Measurements from ENCODE around the gene CDK2.

CDK2 gene

DNA sequence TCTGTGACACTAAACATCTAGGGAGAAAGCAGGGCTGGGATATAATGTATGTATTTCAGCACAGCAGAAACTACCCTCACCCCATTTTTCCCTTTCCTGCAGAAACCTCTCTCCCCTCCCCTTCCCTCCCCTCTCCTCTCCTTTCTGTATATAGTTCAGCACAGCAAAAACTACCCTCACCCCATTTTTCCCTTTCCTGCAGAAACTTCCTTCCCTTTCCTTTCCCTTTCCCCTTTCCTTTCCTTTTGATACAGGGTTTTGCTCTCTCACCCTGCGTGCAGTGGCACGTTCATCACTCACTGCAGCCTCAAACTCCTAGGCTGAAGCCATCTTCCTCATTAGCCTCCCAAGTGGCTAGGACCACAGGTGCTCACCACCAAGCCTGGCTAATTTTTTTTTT is 2.9 kb upstream of the CDK2 start:
- H3K27ac ChIP-seq, result no peak overlapping the region
- TF ChIP-seq, protein P1, sequence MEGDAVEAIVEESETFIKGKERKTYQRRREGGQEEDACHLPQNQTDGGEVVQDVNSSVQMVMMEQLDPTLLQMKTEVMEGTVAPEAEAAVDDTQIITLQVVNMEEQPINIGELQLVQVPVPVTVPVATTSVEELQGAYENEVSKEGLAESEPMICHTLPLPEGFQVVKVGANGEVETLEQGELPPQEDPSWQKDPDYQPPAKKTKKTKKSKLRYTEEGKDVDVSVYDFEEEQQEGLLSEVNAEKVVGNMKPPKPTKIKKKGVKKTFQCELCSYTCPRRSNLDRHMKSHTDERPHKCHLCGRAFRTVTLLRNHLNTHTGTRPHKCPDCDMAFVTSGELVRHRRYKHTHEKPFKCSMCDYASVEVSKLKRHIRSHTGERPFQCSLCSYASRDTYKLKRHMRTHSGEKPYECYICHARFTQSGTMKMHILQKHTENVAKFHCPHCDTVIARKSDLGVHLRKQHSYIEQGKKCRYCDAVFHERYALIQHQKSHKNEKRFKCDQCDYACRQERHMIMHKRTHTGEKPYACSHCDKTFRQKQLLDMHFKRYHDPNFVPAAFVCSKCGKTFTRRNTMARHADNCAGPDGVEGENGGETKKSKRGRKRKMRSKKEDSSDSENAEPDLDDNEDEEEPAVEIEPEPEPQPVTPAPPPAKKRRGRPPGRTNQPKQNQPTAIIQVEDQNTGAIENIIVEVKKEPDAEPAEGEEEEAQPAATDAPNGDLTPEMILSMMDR (conservative IDR thresholded peaks at IDR 0.05), result no peak

- TF ChIP-seq, protein P1 (conservative IDR thresholded peaks at IDR 0.05), result no peak
- H3K27ac ChIP-seq, result no peak overlapping the region
Measured at GRCh38 chr12:55965240-55965639, 1.4 kb upstream of the CDK2 start.

DNA sequence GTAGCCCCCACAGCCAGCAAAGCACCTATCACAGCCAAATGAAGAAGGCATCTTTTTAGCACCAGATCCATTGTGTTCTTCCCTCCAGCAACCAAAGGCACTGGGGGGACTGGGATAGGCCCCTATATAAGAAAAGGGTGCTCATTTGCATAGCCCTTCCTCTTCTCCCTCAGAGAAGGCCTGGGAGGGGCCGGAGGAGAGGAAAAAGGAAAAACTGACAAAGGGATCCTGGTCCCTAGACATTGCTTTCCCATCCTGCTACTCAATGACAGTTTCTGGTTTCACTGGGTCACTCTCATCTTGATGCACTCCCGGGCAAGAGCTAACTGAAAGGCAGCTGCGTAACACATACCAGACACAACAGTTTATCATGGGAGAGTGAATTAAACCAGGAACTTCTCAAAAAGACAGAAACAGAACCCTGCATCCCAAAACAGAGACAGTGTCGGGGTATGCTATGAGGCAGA is 656 bp upstream of the CDK2 start, which contains the start of gene PMEL:
Gene PMEL (minus strand): TSS at position 102 of the 467 bp plus-strand sequence. CDS start 31 bp downstream, at position 71.
- peak within 1 kb of the TSS; percentile 82 for H3K27ac ChIP-seq
- TF ChIP-seq, protein P1 (conservative IDR thresholded peaks at IDR 0.05), result no peak

- TF ChIP-seq, protein P1 (conservative IDR thresholded peaks at IDR 0.05), result no peak
- H3K27ac ChIP-seq, result no peak overlapping the region
Measured at GRCh38 chr12:55969356-55969755, 2.7 kb downstream of the CDK2 start.

DNA sequence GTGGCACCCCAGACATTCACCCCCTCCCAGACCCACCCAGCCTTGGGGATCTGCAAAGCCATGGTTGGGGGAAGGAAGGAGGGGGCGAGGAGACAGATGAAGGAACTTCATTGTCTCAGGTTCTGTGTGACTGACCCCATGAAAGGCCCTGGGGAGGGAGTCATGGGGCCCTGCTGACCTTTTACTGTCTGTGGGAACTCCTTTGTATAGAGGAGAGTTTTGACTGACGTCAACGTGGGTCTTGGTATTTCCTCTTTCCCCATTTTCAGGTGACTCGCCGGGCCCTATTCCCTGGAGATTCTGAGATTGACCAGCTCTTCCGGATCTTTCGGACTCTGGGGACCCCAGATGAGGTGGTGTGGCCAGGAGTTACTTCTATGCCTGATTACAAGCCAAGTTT is 4.1 kb downstream of the CDK2 start:
- TF ChIP-seq, protein P1 (conservative IDR thresholded peaks at IDR 0.05), result no peak
- no peak overlapping the region for H3K27ac ChIP-seq

DNA sequence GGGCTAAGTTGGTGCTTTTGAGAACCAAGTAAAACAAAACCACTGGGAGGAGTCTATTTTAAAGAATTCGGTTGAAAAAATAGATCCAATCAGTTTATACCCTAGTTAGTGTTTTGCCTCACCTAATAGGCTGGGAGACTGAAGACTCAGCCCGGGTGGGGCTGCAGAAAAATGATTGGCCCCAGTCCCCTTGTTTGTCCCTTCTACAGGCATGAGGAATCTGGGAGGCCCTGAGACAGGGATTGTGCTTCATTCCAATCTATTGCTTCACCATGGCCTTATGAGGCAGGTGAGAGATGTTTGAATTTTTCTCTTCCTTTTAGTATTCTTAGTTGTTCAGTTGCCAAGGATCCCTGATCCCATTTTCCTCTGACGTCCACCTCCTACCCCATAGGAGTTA is 5.4 kb downstream of the CDK2 start:
- peak overlapping the region; percentile 96 for H3K27ac ChIP-seq
- TF ChIP-seq, protein P1 (conservative IDR thresholded peaks at IDR 0.05), result no peak

- peak overlapping the region; percentile 96 for H3K27ac ChIP-seq
- TF ChIP-seq, protein P1 (conservative IDR thresholded peaks at IDR 0.05), result no peak
Measured at GRCh38 chr12:55972456-55972855, 5.8 kb downstream of the CDK2 start.

All from VCaP (cell line).